IMR-90 (cell line): ENCODE measurements around the gene NKX6-1. TPM values are rescaled to one million over a fixed set of nuclear protein-coding genes. Genes with fewer than 3 reads are reported as not detected.

Experiments
- ATAC-seq: fragments of 200-7000 bp; cut with Tn5 transposase; 2 replicates; pipeline ENCODE4 v1.9.1; 2020; ENCODE audit warnings: low read depth, mild to moderate bottlenecking, moderate library complexity
- BruUV-seq: library from RNA; stranded (reverse); fragments of 400-500 nt; replicated peaks from 2 replicates; lab custom pipeline; 2021; lab: Mats Ljungman, UMichigan
- CTCF ChIA-PET: fragments of 300-600 bp; formaldehyde crosslinking; extraction: SDS; loops from one replicate; lab custom pipeline; 2021; ENCODE audit warnings: antibody characterized with exemption; lab: Yijun Ruan, JAX
- POLR2A ChIA-PET: fragments of 300-600 bp; sonication (Branson Sonifier 250); formaldehyde crosslinking; loops from one replicate; lab custom pipeline; 2022; ENCODE audit warnings: antibody characterized with exemption; ENCODE audit not compliant: unreplicated experiment; lab: Charles Lee
- DNase-seq: peaks from one replicate; pipeline ENCODE4 v3.0.0; 2013
- H2AFZ ChIP-seq: replicated peaks from 2 replicates; pipeline ENCODE3; 2013; ENCODE audit warnings: low read length, mild to moderate bottlenecking; ENCODE audit not compliant: poor library complexity
- H2AK5ac ChIP-seq: 2 replicates; pipeline ENCODE4 v1.6.1; 2013; ENCODE audit warnings: low read depth, low read length, inconsistent platforms
- H2AK9ac ChIP-seq: replicated peaks from 2 replicates; pipeline ENCODE3; 2013; ENCODE audit warnings: mild to moderate bottlenecking, low read depth, low read length, moderate library complexity; ENCODE audit not compliant: poor library complexity
- H2BK120ac ChIP-seq: 2 replicates; pipeline ENCODE4 v1.6.1; 2013; ENCODE audit warnings: low read depth, low read length, inconsistent platforms
- H2BK15ac ChIP-seq: 3 replicates; pipeline ENCODE4 v1.6.1; 2013; ENCODE audit warnings: low read depth, low read length, inconsistent platforms
- H2BK20ac ChIP-seq: 2 replicates; pipeline ENCODE4 v1.6.1; 2013; ENCODE audit warnings: low read depth, mild to moderate bottlenecking, inconsistent platforms, low read length, moderate library complexity
- H2BK5ac ChIP-seq: 2 replicates; pipeline ENCODE4 v1.6.1; 2013; ENCODE audit warnings: mild to moderate bottlenecking, low read depth, low read length, inconsistent platforms; ENCODE audit not compliant: poor library complexity, severe bottlenecking
- H3K14ac ChIP-seq: replicated peaks from 2 replicates; pipeline ENCODE4 v1.6.1; 2013; ENCODE audit warnings: low read depth, low read length, inconsistent platforms
- H3K18ac ChIP-seq: 2 replicates; pipeline ENCODE4 v1.6.1; 2013; ENCODE audit warnings: low read depth, low read length, control low read depth
- H3K23ac ChIP-seq: 2 replicates; pipeline ENCODE4 v1.6.1; 2013; ENCODE audit warnings: low read depth, low read length, inconsistent platforms
- H3K27ac ChIP-seq: 2 replicates; pipeline ENCODE4 v1.5.1; 2013; ENCODE audit warnings: mild to moderate bottlenecking, control low read depth, low read length; ENCODE audit not compliant: insufficient read depth
- H3K27me3 ChIP-seq: 2 replicates; pipeline ENCODE4 v1.6.1; 2013; ENCODE audit warnings: low read length; ENCODE audit not compliant: control insufficient read depth, insufficient read depth
- H3K36me3 ChIP-seq: 2 replicates; pipeline ENCODE4 v1.6.1; 2013; ENCODE audit warnings: low read length, mixed read lengths; ENCODE audit not compliant: control insufficient read depth, insufficient read depth
- H3K4ac ChIP-seq: 2 replicates; pipeline ENCODE4 v1.6.1; 2013; ENCODE audit warnings: low read depth, low read length, inconsistent platforms
- H3K4me1 ChIP-seq: 2 replicates; pipeline ENCODE4 v1.6.1; 2013; ENCODE audit warnings: low read length, mixed read lengths; ENCODE audit not compliant: control insufficient read depth, insufficient read depth
- H3K4me2 ChIP-seq: 2 replicates; pipeline ENCODE4 v1.6.1; 2013; ENCODE audit warnings: low read depth, mild to moderate bottlenecking, control low read depth, low read length, moderate library complexity
- H3K4me3 ChIP-seq: 2 replicates; pipeline ENCODE4 v1.5.1; 2013; ENCODE audit warnings: low read depth, mild to moderate bottlenecking, control low read depth, low read length, moderate library complexity; ENCODE audit not compliant: insufficient read depth
- H3K56ac ChIP-seq: 2 replicates; pipeline ENCODE4 v1.6.1; 2013; ENCODE audit warnings: low read length, inconsistent platforms; ENCODE audit not compliant: insufficient read depth; ENCODE audit errors: extremely low read depth
- H3K79me1 ChIP-seq, 2 experiments: 2 replicates each; pipeline ENCODE4 v1.6.1; 2013; ENCODE audit warnings: low read length in 2 of 2, inconsistent platforms in 1 of 2, low read depth in 1 of 2
- H3K9ac ChIP-seq: 2 replicates; pipeline ENCODE4 v1.6.1; 2013; ENCODE audit warnings: low read depth, low read length, control low read depth
- H3K9me1 ChIP-seq: 2 replicates; pipeline ENCODE4 v1.6.1; 2013; ENCODE audit warnings: low read length, inconsistent platforms; ENCODE audit not compliant: insufficient read depth
- H3K9me3 ChIP-seq: 2 replicates; pipeline ENCODE4 v1.6.1; 2013; ENCODE audit warnings: low read length; ENCODE audit not compliant: control insufficient read depth, insufficient read depth
- H4K20me1 ChIP-seq: 2 replicates; pipeline ENCODE4 v1.6.1; 2013; ENCODE audit warnings: low read length, inconsistent platforms; ENCODE audit not compliant: insufficient read depth
- H4K5ac ChIP-seq: 2 replicates; pipeline ENCODE4 v1.6.1; 2013; ENCODE audit warnings: mild to moderate bottlenecking, low read depth, low read length, control low read depth
- H4K8ac ChIP-seq, 2 experiments: 2 replicates each; pipeline ENCODE4 v1.6.1; 2013; ENCODE audit warnings: low read depth in 2 of 2, low read length in 2 of 2, control low read depth in 1 of 2, inconsistent platforms in 1 of 2
- H4K91ac ChIP-seq: 2 replicates; pipeline ENCODE4 v1.6.1; 2013; ENCODE audit warnings: low read depth, low read length, inconsistent platforms; ENCODE audit not compliant: insufficient read depth
- BHLHE40 ChIP-seq: fragments of 150-350 bp; IDR thresholded peaks from 2 replicates; pipeline ENCODE4 v1.6.1; 2016; ENCODE audit warnings: mild to moderate bottlenecking, low read depth, low read length
- CEBPB ChIP-seq: IDR thresholded peaks from 2 replicates; pipeline ENCODE4 v1.6.1; 2012; ENCODE audit warnings: low read depth, low read length, improper control_type of control experiment
- CHD1 ChIP-seq: IDR thresholded peaks from 2 replicates; pipeline ENCODE4 v1.6.1; 2012; ENCODE audit warnings: low read depth, low read length, improper control_type of control experiment
- MAFK ChIP-seq: IDR thresholded peaks from 2 replicates; pipeline ENCODE4 v1.6.1; 2012; ENCODE audit warnings: low read depth, low read length, improper control_type of control experiment
- NFE2L2 ChIP-seq: fragments of 150-350 bp; IDR thresholded peaks from 2 replicates; pipeline ENCODE4 v1.6.1; 2016; ENCODE audit warnings: low read depth, mild to moderate bottlenecking, low read length
- RAD21 ChIP-seq: IDR thresholded peaks from 2 replicates; pipeline ENCODE4 v1.6.1; 2012; ENCODE audit warnings: low read length, improper control_type of control experiment
- RFX5 ChIP-seq: IDR thresholded peaks from 2 replicates; pipeline ENCODE4 v1.8.0; 2012; ENCODE audit warnings: low read depth, mild to moderate bottlenecking, low read length, moderate library complexity
- USF2 ChIP-seq: fragments of 150-350 bp; IDR thresholded peaks from 2 replicates; pipeline ENCODE4 v1.6.1; 2017; ENCODE audit warnings: mild to moderate bottlenecking, antibody characterized with exemption, low read length, low read depth
- WGBS, 2 experiments: methylation state at CpG; one replicate each; pipeline versions ENCODE4 v1.1.5 to v1.1.7; 2013; ENCODE audit warnings: missing lambda C conversion rate in 2 of 2; ENCODE audit not compliant: insufficient read length in 1 of 2; ENCODE audit errors: extremely low coverage in 2 of 2; 5-methylcytosine and 5-hydroxymethylcytosine counted together
- dilution Hi-C: fragments of 300-500 bp; cut with HindIII; formaldehyde crosslinking; loops from one replicate; pipeline ENCODE4 v1.14.3; 2018; ENCODE audit warnings: low sequenced_read_pairs; ENCODE audit not compliant: unreplicated experiment
- in situ Hi-C: fragments of 300-500 bp; cut with MboI; formaldehyde crosslinking; loops from 3 replicates; pipeline ENCODE4 v1.14.3; 2019; ENCODE audit warnings: low sequenced_read_pairs, inconsistent platforms, mixed read lengths
- intact Hi-C: fragments of 100-400 bp; cut with micrococcal nuclease; formaldehyde crosslinking; loops from 2 replicates; pipeline ENCODE4 v1.10.0; 2022
- polyA plus RNA-seq, 3 experiments: library from polyadenylated mRNA; depleted of rRNA; stranded (reverse); fragments of >200 nt; gene quantifications; 2 replicates each; pipeline ENCODE4 v1.2.3, GENCODE V29; 2012; ENCODE audit warnings: low replicate concordance in 1 of 3
- total RNA-seq: library from RNA; depleted of rRNA; stranded (reverse); fragments of >200 nt; gene quantifications from 2 replicates; pipeline ENCODE4 v1.2.3, GENCODE V29; 2012

Gene NKX6-1
- total and polyA plus RNA-seq, 2 of the 4 experiments (the other 2 are of a cell fraction), result under 0.01 to 0.24 TPM

- CTCF ChIA-PET, result no interaction called here
- H2BK20ac ChIP-seq, result no peak overlapping the region
- DNase-seq, result no peak
Observed at GRCh38 chr4:84511703-84512102, 12.6 kb upstream of the NKX6-1 start.

More at GRCh38 chr4:84511703-84512102, 12.6 kb upstream of the NKX6-1 start:
- Histone ChIP-seq H3K4ac (no peak overlapping the region), H3K4me3 (no peak overlapping the region), H3K27ac (no peak overlapping the region), H3K9me1 (no peaks in the 10 kb centered on the region), H3K27me3 (peaks cover 4% of the 10 kb centered on the region; the same call in 1 of the 2 replicates), H2AK5ac (no peak overlapping the region), H4K8ac (no peak overlapping the region), H3K9ac (no peak overlapping the region), H3K56ac (no peak overlapping the region), H2BK120ac (no peak overlapping the region), H2BK5ac (no peak overlapping the region), H4K20me1 (no peaks in the 10 kb centered on the region), H2BK15ac (no peak overlapping the region), H3K4me1 (no peaks in the 10 kb centered on the region), H2AK9ac (no peak overlapping the region), H2AFZ (no peak overlapping the region), H3K9me3 (no peaks in the 10 kb centered on the region), H4K91ac (no peak overlapping the region), H4K5ac (no peak overlapping the region), H3K36me3 (no peaks in the 10 kb centered on the region), H3K4me2 (no peak overlapping the region), H3K14ac (no peak overlapping the region), H3K79me1 (no peaks in the 10 kb centered on the region), H3K18ac (no peak overlapping the region), H3K23ac (no peak overlapping the region)
- dilution Hi-C loops, result no loop called here
- no peak for ATAC-seq
- intact Hi-C loops, result no loop called here
- WGBS, 2 experiments, result no CpG with 5 or more reads among the region's 3 CpGs
- in situ Hi-C loops, result loop anchor here (25.0 kb wide), 1 partner anchor 999 kb away; no protein-coding TSS in a partner anchor
- no peak for TF ChIP-seq USF2
- no peak for TF ChIP-seq CEBPB
- TF ChIP-seq RAD21, result no peak
- no peak for TF ChIP-seq RFX5
- no peak for TF ChIP-seq CHD1
- TF ChIP-seq NFE2L2, result no peak
- TF ChIP-seq BHLHE40, result no peak
- TF ChIP-seq MAFK, result no peak
- POLR2A ChIA-PET, result no interaction called here
- BruUV-seq, result no TSS peak
